ENCODE results near the gene KIF22. TPM values are rescaled to one million over a fixed set of nuclear protein-coding genes. Genes with fewer than 3 reads are reported as not detected.

The KIF22 gene
- total and polyA plus RNA-seq, 2 donors (not counting 1 experiment from before 2014, with no cell fraction given) = 12.3 to 17.7 TPM

- Histone ChIP-seq H3K27ac (ENCODE audit: insufficient read depth, low read length) (no peak overlapping the region), H4K20me1 (ENCODE audit: control insufficient read depth, extremely low read depth, insufficient read depth, low read length) (no peaks in the 10 kb centered on the region), H3K36me3 (ENCODE audit: control insufficient read depth, insufficient read depth, low read length) (no peaks in the 10 kb centered on the region), H3K27me3 (ENCODE audit: control insufficient read depth, insufficient read depth, low read length) (peaks cover 4% of the 10 kb centered on the region), H3K4me1 (ENCODE audit: control insufficient read depth, extremely low read depth, insufficient read depth, low read length) (no peaks in the 10 kb centered on the region), H3K9me3 (ENCODE audit: control insufficient read depth, insufficient read depth, low read depth, low read length) (no peaks in the 10 kb centered on the region), H3K4me2 (ENCODE audit: extremely low read depth, insufficient read depth, low read length) (no peak overlapping the region), H3K79me2 (ENCODE audit: control insufficient read depth, insufficient read depth, low read length) (no peaks in the 10 kb centered on the region), H3K4me3 (replicated peaks in 1 of 4; ENCODE audit: control extremely low read depth in 1 of 4, insufficient read depth in 1 of 4, low read depth in 3 of 4, low read length in 4 of 4) (no peak overlapping the region), H2AFZ (ENCODE audit: low read length) (no peak overlapping the region), H3K9ac (ENCODE audit: insufficient read depth, low read length) (no peak overlapping the region)
- TF ChIP-seq CTCF (conservative IDR thresholded peaks at IDR 0.05 in 1 of 2, IDR thresholded peaks at IDR 0.05 in 1 of 2; ENCODE audit: low read depth in 1 of 2, low read length in 2 of 2) (no peak), EZH2 (IDR thresholded peaks at IDR 0.05; ENCODE audit: low read length, missing control alignments) (no peak)
- peak in 1 of 2 donors; percentile 20 for DNase-seq (ENCODE audit: low read depth in 2 of 2)
Measured at GRCh38 chr16:29761882-29762281, 28.7 kb upstream of the KIF22 start.

- Histone ChIP-seq H4K20me1 (ENCODE audit: control insufficient read depth, extremely low read depth, insufficient read depth, low read length) (no peaks in the 10 kb centered on the region), H3K9me3 (ENCODE audit: control insufficient read depth, insufficient read depth, low read depth, low read length) (no peaks in the 10 kb centered on the region), H3K4me2 (ENCODE audit: extremely low read depth, insufficient read depth, low read length) (no peak overlapping the region), H2AFZ (ENCODE audit: low read length) (no peak overlapping the region), H3K27me3 (ENCODE audit: control insufficient read depth, insufficient read depth, low read length) (peaks cover 4% of the 10 kb centered on the region), H3K9ac (ENCODE audit: insufficient read depth, low read length) (no peak overlapping the region), H3K79me2 (ENCODE audit: control insufficient read depth, insufficient read depth, low read length) (no peaks in the 10 kb centered on the region), H3K4me1 (ENCODE audit: control insufficient read depth, extremely low read depth, insufficient read depth, low read length) (no peaks in the 10 kb centered on the region), H3K4me3 (replicated peaks in 1 of 4; ENCODE audit: control extremely low read depth in 1 of 4, insufficient read depth in 1 of 4, low read depth in 3 of 4, low read length in 4 of 4) (no peak overlapping the region), H3K27ac (ENCODE audit: insufficient read depth, low read length) (no peak overlapping the region), H3K36me3 (ENCODE audit: control insufficient read depth, insufficient read depth, low read length) (no peaks in the 10 kb centered on the region)
- TF ChIP-seq CTCF (conservative IDR thresholded peaks at IDR 0.05 in 1 of 2, IDR thresholded peaks at IDR 0.05 in 1 of 2; ENCODE audit: low read depth in 1 of 2, low read length in 2 of 2) (no peak), EZH2 (IDR thresholded peaks at IDR 0.05; ENCODE audit: low read length, missing control alignments) (no peak)
- no peak for DNase-seq (ENCODE audit: low read depth in 2 of 2)
Measured at GRCh38 chr16:29763326-29763725, 27.2 kb upstream of the KIF22 start.

GRCh38 chr16:29765167-29766032 is 25.2 kb upstream of the KIF22 start:
- Histone ChIP-seq H3K79me2 (ENCODE audit: control insufficient read depth, insufficient read depth, low read length) (no peaks in the 10 kb centered on the region), H3K4me2 (ENCODE audit: extremely low read depth, insufficient read depth, low read length) (no peak overlapping the region), H3K27ac (ENCODE audit: insufficient read depth, low read length) (no peak overlapping the region), H3K27me3 (ENCODE audit: control insufficient read depth, insufficient read depth, low read length) (peaks cover 4% of the 10 kb centered on the region), H4K20me1 (ENCODE audit: control insufficient read depth, extremely low read depth, insufficient read depth, low read length) (no peaks in the 10 kb centered on the region), H3K4me3 (replicated peaks in 1 of 4; ENCODE audit: control extremely low read depth in 1 of 4, insufficient read depth in 1 of 4, low read depth in 3 of 4, low read length in 4 of 4) (no peak overlapping the region), H3K4me1 (ENCODE audit: control insufficient read depth, extremely low read depth, insufficient read depth, low read length) (no peaks in the 10 kb centered on the region), H3K36me3 (ENCODE audit: control insufficient read depth, insufficient read depth, low read length) (no peaks in the 10 kb centered on the region), H2AFZ (ENCODE audit: low read length) (no peak overlapping the region), H3K9me3 (ENCODE audit: control insufficient read depth, insufficient read depth, low read depth, low read length) (no peaks in the 10 kb centered on the region), H3K9ac (ENCODE audit: insufficient read depth, low read length) (no peak overlapping the region)
- DNase-seq (ENCODE audit: low read depth in 2 of 2) = no peak
- no peak for TF ChIP-seq CTCF (conservative IDR thresholded peaks at IDR 0.05 in 1 of 2, IDR thresholded peaks at IDR 0.05 in 1 of 2; ENCODE audit: low read depth in 1 of 2, low read length in 2 of 2)
- no peak for TF ChIP-seq EZH2 (IDR thresholded peaks at IDR 0.05; ENCODE audit: low read length, missing control alignments)

Measured in fibroblast of lung (primary cell).